ENCODE results near the gene MGAT4A.
"Not testable (repeated sequence)": the region's sequence is repeated elsewhere in the genome, so short reads cannot be mapped to it uniquely, and the experiment has no call there.

Gene MGAT4A

DNA sequence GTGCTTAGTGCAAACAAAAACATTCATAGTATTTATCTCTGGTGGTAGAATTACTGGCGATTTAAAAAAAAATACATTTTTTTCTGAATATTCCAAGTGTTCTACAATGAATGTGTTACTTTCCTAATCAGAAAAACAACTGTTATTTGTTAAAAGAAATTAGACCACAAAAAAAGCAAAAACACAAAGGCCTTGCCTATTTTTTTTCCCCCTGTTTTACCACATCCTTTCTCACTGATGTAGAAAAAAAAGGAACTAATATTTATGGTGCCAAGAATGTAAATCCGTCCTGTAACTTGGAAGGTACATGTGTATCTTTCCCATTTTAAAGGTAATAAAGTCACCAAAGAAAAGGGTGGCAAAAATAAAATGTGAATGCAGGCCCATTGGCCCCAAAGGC is 28.4 kb upstream of the MGAT4A start:
- DNase-seq = no peak

DNA sequence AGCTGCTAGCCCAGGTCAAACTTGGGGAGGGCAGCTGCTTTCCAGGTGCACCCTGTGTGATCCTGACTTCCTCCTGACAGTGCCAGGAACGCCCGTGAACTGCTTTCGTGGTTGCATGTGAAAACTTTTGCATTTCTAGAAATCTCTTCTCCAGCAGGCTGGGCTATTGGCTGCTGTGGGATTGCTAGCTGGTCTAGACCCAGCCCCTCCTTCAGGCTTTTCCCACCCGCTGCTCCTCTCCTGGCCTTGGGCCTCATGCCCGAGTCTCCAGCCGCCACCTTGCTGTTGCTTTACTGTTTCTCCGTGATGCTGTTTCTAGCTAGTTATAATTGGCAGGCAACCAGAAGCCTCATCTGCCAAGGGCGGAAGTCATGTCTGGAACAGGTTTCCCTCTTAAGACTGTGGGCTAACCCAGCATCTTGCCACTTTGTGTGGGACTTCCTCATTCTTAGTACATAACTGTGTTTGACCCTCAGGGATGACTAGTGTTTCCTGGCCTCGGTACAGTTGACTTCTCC is 27.0 kb upstream of the MGAT4A start:
- peak; percentile 53 for DNase-seq

DNA sequence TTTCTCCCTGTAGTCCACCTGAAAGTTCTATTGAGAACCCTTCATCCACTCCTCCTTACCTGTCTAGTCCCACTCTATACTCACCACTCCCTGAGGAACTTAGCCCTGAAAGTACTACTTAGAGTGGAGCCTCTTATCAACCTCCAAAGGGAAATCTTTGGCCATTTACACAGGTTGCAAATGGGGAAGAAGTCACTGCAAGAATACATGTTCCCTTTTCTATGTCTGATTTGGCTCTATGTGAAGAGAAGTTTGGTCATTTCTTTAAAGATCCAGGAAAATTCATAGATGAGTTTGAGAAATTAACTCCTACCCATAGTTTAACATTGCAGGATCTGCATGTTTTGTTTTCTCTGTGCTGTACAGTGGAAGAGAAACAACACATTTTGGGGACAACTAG is 22.9 kb upstream of the MGAT4A start:
- DNase-seq = no peak

DNA sequence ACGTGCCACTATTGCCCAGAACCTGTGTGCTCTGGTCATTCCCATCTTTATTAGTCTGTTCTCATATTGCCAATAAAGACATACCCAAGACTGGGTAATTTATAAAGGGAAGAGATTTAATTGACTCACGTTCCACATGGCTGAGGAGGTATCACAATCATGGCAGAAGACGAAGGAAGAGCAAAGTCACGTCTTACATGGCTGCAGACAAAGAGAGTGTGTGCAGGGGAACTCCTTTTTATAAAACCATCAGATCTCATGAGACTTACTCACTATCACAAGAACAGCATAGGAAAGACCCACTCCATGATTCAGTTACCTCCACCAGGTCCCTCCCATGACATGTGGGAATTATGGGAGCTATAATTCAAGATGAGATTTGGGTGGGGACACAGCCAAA is 21.8 kb upstream of the MGAT4A start:
- DNase-seq = not testable (repeated sequence)

DNA sequence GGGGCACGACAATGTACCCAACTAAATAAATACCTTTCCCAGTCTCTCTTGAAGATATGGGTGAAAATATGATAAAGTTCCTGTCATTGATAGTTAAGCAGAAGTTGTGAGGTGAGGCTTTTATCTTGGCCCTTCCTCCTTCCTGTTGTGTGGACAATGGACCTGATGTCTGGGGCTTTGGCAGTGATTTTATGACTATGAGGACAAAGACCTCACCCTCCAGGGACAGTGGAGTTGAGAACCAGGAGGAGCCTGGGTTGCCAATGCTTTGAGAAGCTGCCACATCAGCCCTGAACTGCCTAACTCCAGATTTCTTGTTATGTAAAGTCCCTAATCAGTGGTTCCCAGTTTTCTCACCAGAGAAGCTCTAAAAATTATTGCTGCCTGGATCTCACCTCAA is 20.8 kb upstream of the MGAT4A start:
- DNase-seq = no peak

DNA sequence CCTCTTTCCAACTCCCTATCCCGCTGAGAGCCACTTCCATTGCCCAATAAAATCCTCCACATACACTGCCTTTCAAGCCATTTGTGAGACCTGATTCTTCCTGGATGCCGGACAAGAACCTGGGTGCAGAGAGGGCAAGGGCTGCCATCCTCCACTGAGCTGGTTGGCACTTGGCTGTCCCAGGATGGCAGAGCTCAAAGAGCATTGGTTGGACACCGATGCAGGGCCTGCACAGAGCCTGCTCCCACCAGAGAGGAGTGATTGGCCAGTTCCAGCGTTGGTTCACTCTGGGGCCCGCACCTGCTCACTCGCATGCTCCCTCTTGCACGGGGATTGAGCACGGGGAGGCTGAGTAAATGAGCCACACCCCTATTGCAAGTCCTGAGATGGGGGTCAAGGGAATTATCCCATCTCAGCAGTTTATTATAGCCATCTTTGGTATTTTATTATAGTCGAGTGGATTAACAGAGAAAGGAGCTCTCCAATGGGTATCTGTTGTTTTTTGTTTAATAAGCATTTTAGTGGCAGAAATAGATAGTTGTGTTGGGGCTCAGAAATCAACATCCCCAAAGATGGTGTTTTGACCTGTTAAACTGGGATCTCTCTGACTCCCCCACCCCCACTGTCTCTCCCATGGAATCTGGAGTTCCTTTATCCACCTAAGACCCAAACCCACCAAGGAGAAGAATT is 19.8 kb upstream of the MGAT4A start:
- DNase-seq = no peak

DNA sequence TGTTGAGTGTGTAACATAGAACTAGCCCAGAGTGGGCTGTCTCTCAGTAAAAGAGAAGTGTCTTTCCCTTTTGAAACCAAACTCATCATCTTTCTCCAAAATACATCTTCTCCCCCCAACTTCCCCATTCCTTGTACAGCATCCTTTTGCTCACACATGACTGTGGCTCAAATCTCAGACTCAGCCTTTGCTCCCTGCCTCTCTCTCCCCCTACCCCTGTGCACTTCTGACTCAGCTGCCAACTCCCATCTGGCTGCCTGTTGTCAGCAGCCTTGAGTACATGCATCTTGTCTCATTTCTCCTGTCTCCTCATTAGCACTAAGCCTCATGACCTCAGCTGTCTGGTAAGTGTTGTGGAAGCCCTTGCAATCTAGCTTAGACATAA is 18.1 kb upstream of the MGAT4A start:
- DNase-seq = no peak

DNA sequence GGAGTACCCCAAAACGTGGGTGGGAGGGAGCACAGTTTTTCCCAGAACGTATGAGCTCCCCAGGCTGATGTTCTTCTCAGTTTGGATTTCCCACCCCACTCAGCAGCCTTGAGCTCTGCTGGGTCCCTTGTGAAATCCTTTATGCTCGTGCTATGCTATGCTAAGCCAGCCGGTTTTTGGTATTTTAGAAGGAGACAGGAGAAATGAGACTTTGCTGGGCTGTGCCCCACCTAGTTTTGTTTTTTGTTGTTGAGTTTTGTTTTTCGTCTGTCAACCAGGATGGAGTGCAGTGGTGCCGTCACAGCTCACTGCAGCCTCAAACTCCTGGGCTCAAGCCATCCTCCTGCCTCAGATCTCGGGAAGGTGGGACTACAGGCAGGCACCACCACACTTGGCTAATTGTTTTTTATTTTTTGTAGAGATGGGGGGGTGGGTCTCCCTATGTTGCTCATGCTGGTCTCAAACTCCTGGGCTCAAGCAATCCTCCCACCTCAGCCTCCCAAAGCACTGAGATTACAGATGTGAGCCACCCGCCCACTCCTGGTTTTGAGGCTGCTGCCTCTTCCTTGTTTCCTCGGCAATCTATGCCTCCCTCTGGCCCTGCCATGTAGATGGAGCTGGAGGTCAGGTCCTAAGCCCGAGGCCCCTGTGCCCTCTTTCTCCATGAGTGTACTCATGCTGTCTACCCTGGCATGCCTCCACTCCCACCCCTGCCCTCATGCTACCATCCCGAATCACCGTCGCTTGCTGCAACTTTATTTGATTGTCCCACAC is 17.5 kb upstream of the MGAT4A start:
- DNase-seq = no peak

DNA sequence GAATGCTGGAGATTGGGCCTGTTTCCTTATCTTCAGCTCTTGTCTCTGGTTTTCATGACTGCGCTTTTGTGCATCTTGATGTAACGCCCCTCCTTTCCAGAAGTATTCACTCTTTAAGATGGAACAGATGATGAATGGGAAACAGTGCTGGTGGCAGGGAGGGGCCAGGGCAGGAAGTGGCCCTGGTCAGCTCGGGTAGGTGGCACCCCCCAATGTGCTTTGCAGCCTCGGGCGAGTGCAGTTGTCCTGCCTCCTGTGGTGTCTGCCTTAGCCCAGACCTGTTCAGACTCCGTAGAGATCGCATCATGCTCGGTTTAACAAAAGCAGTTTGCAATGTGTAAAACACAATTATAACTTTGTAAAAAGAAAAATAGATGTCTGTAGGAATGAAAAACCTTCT is 17.0 kb upstream of the MGAT4A start:
- no peak for DNase-seq

DNA sequence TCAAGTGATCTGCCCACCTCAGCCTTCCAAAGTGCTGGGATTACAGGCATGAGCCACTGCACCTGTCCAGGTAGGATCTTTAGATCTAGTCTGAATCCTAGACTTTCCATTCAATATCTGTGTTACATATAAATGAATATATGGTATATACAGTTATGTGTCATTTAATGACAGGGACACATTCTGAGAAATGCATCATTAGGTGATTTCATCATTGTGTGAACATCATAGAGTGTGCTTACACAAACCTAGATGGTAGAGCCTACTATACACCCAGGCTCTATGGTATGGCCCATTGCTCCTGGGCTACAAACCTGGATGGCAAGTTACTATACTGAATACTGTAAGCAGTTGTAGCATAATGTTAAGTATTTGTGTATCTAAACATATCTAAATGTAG is 15.5 kb upstream of the MGAT4A start:
- DNase-seq = no peak

DNA sequence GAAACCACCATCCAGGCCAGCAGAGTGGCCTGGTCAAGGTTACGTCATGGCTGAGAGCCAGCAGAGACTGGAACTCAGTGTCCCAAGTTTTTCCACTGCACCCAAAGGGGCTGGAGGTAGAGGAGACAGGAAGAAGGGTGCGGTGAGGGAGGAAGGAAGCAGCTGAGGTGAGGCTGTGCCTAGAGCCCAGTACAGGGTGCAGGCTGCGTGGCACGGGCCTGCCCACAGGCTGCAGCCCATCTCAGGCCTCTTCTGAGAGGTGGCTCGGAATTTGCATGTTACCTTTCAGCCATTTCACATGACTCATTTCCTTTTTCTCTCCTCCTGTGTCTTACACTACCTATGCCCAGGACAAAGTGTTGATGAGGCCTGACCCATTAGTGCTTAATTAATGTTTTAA is 13.7 kb upstream of the MGAT4A start:
- no peak for DNase-seq

DNA sequence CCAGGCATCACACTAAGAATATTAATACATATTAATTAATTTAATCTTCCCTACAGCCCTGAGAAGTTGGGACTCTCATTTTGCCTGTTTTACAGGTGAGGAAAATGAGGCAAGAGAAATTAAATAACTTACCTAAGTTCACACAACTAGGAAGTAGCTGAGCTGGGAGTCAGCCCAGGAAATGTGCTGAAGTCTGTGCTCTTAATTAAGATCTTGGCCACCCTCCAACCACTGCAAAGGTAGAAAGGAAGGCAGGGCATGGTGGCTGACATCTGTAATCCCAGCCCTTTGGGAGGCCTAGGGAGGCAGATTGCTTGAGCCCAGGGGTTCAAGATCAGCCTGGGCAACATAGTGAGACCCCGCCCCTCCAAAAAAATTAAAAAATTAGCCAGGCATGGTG is 12.9 kb upstream of the MGAT4A start:
- DNase-seq = no peak

DNA sequence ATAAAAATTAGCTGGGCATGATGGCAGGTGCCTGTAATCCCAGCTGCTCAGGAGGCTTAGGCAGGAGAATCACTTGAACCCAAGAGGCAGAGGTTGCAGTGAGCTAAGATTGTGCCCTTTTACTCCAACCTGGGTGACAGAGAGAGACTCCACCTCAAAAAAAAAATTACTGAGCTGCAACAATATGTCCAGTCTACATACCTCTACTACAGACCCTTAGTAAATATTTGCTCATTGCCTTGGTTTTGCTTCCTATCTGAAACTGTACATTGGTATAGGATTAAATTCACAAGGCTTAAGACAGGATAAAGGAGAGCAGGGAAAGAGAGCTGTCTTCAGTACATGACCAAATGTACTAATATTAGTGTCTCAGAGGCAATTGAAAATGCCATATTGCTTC is 8.1 kb upstream of the MGAT4A start:
- no peak for DNase-seq

DNA sequence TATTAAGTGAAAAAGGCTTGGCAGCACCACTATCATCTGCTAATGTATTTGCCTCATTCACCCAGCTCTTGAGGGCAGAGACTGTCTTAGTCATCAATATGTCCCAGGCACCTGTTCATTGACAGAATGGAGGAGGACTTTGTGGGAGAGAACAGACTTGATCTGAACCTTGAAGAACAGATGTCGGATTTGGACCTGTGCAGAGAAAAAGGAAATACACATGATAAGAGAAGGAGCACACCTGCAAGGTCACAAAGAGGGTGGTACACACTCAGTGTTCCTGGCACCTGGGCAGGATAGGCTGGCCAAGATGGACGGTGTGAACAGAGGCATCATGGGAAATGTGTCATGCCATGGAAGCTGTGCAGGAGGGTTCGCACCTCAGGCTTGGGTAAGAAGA is 7.4 kb upstream of the MGAT4A start:
- DNase-seq = no peak

DNA sequence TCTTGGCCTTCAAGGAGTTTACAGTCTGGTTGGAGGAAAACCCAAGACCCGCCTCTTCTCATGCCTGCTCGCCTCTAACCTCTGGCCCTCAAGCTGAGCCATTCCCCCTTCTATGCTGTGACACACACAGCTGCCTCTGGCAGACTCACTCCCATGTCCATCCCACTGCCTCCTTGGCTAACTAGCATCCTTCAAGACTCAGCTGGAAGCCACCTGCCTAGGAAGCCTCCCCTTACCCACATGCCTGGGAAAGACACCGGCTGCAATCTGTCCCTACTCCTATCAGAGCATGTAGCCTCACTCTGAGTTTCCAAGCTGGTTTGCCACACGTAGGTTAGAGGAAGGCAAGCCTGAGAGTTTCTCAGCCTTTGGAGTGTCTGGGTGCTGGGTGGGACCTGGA is 6.9 kb upstream of the MGAT4A start:
- DNase-seq = no peak

DNA sequence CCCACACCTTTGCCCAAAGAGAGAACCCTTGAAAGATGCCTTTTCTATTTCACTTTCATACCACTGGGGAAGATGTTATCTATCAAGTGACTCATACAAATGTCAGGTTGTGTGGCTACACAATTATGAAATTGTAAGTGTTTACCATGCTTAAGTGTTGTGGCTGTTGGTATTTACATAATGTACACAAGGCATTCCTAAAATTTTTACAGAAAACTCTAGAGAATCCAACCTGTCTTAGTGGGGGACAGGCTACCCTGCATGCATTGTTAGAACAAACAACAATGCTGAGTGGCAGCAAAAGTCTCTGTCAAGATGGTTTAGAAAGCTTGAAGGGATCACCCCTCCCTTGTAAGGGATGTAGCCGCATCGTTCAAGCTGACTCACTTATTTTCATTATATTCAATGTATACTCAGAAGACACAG is 5.5 kb upstream of the MGAT4A start:
- no peak for DNase-seq

DNA sequence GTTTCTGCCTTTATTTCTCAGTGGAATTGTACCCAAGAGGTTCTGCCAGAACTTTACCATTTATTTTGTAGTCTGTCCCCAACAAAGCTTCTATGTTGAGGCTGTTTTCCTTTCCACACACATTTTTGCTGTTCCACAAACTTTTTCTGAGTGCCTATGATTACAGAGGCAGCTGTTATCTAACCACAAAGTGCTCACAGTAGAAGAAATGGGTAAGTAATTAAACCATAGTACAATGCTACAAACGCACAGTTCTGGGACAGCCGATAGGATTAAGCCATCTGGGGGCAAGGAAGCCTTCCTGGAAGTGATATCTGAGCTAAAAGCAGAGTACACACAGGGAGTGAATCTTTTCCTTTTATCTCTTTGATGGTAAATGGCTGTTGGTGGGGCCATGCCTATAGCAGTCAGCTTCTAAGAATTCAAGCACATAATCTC is 3.9 kb upstream of the MGAT4A start:
- DNase-seq = no peak

DNA sequence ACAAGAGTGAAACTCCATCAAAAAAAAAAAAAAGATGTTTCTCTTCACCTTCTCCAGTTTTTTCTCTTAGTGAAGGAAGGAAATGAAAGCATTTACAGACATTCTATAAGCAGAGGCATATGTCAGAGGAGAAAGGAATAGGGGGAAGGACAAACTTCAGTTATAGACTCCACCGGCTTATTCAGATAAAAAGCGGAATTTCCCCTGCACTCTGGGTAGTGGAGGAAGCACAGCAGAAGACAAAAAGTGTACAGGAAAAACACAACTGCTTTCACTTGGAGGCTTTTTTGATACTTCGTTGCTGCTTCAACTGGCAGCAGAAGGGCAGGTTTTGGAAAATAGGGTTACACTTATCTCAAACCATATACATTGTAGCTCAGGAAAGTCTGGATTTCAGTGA is 3.2 kb upstream of the MGAT4A start:
- no peak for DNase-seq

DNA sequence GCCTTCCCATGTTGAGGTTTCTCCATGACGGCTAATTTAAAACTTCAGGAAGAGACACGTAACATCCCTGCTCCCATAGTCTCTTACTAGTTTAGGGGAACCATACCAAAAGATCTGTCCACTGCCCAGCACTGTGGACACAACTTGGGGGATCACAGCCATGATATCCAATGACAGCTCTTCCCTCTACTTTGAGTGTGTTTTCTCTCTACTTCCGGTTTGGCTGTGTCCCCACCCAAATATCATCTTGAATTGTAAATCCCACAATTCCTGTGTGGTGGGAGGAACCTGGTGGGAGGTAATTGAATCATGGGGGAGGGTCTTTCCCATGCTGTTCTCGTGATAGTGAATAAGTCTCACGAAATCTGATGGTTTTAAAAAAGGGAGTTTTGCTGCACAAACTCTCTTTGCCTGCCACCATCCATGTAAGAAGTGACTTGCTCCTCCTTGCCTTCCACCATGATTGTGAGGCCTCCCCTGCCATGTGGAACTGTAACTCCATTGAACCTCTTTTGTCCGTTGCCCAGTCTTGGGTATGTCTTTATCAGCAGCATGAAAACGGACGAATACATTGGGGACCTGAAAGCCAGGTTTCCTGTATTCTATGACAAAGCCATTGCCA is 1.6 kb upstream of the MGAT4A start:
- no peak for DNase-seq

DNA sequence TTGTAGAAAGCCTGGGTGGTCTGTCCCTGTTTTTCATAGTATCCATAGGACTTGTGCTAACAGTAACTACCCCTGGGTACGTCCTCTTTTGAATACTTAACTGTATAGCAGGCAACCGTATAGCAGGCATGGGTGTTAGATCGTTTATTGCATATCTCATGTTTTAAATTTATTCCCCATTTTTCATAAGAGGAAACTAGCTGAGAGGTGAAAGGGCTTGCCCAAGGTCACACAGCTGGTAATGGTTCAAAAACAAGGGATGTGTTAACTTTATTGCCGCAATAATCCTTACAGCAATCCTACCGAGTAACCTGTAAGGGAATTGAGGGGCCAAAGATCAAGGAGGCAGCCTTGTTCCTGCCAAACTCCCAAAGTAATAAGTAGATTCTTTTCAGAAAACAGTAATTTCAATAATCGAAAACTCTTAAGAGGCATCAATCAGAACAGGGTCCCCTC is 990 bp upstream of the MGAT4A start:
- DNase-seq = no peak

DNA sequence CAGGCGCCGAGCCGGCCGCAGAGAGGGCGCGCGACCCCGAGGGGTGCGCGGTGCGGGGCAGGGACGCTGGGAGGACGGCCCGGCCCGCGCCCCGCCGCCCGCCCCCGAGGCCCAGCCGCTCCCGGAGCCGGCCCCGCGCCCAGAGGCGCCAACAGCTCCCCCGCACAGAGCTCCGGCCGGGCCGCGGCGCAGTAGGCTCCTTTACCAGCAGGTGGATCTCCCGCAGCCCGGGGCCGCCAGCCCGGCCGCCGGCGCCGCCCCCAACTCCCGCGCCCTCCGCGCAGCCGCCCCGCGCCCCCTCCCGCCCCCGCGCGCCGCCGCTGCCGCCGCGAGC is 258 bp downstream of the MGAT4A start:
- DNase-seq = peak; percentile 59

DNA sequence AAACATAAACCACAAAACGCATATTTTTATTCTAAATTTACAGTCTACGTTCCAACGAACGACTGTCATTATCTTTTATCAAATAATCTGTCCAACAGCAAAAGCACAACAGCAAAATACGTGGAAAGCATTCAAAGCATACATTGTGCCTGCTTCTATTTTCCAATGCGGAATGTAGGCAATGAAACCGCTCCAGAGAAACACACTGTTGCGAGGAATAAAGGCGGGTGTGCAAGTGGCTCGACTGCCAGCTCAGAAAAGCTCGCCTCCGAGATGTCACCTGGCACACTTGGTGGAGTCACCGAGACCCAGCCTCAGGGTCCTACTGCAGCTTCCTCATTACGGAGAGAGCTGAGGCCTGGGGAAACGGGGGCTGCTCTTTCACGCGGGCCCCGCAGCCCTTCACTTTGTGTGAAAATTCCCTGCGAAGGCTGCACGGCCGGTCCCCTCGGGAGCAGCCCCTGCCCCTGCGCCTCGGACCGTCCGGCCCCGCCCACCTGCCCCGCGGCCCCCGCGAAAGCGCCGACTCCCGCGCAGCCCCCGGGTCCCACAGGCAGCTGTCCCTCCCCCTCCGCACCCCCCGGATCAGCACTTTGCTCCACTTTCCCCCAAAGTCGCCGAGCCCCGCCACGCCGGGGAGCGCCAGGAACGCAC is 752 bp downstream of the MGAT4A start:
- peak; percentile 53 for DNase-seq

DNA sequence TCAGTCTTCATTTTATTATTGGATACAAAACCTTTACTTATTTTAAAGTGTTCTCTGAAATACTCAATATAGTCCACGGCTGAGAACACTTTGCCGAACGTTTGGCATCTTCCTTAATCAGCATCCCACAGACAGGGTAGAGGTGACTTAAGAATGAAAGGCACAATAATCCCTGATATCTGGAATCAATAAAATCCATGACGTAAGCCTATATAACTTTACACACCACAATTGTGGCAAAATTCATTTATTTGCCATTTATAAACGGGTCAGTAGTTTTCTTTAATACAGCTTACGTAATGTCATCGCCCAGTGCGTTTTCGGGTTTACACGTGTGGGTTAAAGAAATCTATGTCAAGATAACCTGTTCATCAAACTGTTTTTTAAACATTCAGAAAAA is 1.3 kb downstream of the MGAT4A start:
- no peak for DNase-seq

Measured in activated gamma-delta T cell treated with Interleukin-2 at 50 U/mL for 16 hours (primary cell).